Stimulated activated CD4-positive, alpha-beta T cell treated with anti-CD3 and anti-CD28 coated beads, Interleukin-4, amount 100 ng/mL, for 4 hours (primary cell): Measurements from ENCODE around the gene EME2.
A peak's percentile ranks its signal among the peaks of the same experiment; 100 is the strongest.
"Not testable (repeated sequence)": the region's sequence is repeated elsewhere in the genome, so short reads cannot be mapped to it uniquely, and the experiment has no call there.

Experiments used
- DNase-seq, 2 experiments: peaks; one replicate each; pipeline ENCODE4 v3.0.0-alpha.2; 2020

The EME2 gene

GRCh38 chr16:1772362-1772907 lies at the start of gene EME2:
Gene EME2, plus strand, starts transcription at chr16:1772810. Its CDS starts 418 bp downstream, at chr16:1773228.
- DNase-seq: peak; percentile 49 to 52

- DNase-seq: peak in 1 of 2 experiments; percentile 25
Observed at GRCh38 chr16:1723450-1724147, 49.0 kb upstream of the EME2 start.

GRCh38 chr16:1724491-1724890 lies 48.1 kb upstream of the EME2 start:
- no peak for DNase-seq

GRCh38 chr16:1726661-1727502 lies 45.7 kb upstream of the EME2 start:
- DNase-seq: no peak

GRCh38 chr16:1727651-1728624 lies 44.7 kb upstream of the EME2 start:
- no peak for DNase-seq

GRCh38 chr16:1729026-1729425 lies 43.6 kb upstream of the EME2 start:
- no peak for DNase-seq

GRCh38 chr16:1729445-1729844 lies 43.2 kb upstream of the EME2 start:
- no peak for DNase-seq

- no peak for DNase-seq
Observed at GRCh38 chr16:1731073-1731472, 41.5 kb upstream of the EME2 start.

- DNase-seq: no peak
Observed at GRCh38 chr16:1731603-1732002, 41.0 kb upstream of the EME2 start.

- no peak for DNase-seq
Observed at GRCh38 chr16:1732071-1732470, 40.5 kb upstream of the EME2 start.

- DNase-seq: not testable (repeated sequence)
Observed at GRCh38 chr16:1732551-1732987, 40.0 kb upstream of the EME2 start.

GRCh38 chr16:1734123-1734522 lies 38.5 kb upstream of the EME2 start:
- DNase-seq: no peak

- DNase-seq: no peak
Observed at GRCh38 chr16:1734816-1735215, 37.8 kb upstream of the EME2 start.

GRCh38 chr16:1740234-1740633 lies 32.4 kb upstream of the EME2 start:
- no peak for DNase-seq

- no peak for DNase-seq
Observed at GRCh38 chr16:1740781-1741490, 31.7 kb upstream of the EME2 start.

GRCh38 chr16:1741553-1742165 lies 31.0 kb upstream of the EME2 start:
- DNase-seq: no peak

- no peak for DNase-seq
Observed at GRCh38 chr16:1743376-1744337, 29.0 kb upstream of the EME2 start.

GRCh38 chr16:1744338-1744840 lies 28.2 kb upstream of the EME2 start:
- DNase-seq: no peak

GRCh38 chr16:1745181-1745899 lies 27.3 kb upstream of the EME2 start:
- no peak for DNase-seq
